SK-N-SH (cell line): ENCODE results near the gene CHD6.

Experiments used
- CTCF ChIP-seq: fragments of 200-600 bp; sonication (generic); IDR thresholded peaks from 2 replicates; pipeline ENCODE4 v1.6.1; 2017; ENCODE audit warnings: antibody characterized with exemption, mild to moderate bottlenecking, moderate library complexity
- EZH2phosphoT487 ChIP-seq: fragments of 200-600 bp; sonication (generic); IDR thresholded peaks from 2 replicates; pipeline ENCODE4 v1.6.1; 2017; ENCODE audit warnings: low read depth, mixed run types, mild to moderate bottlenecking, antibody characterized with exemption, moderate library complexity, borderline replicate concordance
- GABPA ChIP-seq: IDR thresholded peaks from 2 replicates; pipeline ENCODE4 v1.4.0; 2012; ENCODE audit warnings: low read depth, mild to moderate bottlenecking
- JUND ChIP-seq: IDR thresholded peaks from 2 replicates; pipeline ENCODE4 v1.4.0; 2012
- MAX ChIP-seq: IDR thresholded peaks from 2 replicates; pipeline ENCODE4 v1.4.0; 2012; ENCODE audit warnings: low read depth
- RAD21 ChIP-seq: IDR thresholded peaks from 2 replicates; pipeline ENCODE4 v1.6.1; 2012; ENCODE audit warnings: mild to moderate bottlenecking, low read length
- REST ChIP-seq: IDR thresholded peaks from 2 replicates; pipeline ENCODE4 v1.6.1; 2012; ENCODE audit warnings: mild to moderate bottlenecking, low read depth, low read length, moderate library complexity
- SIN3A ChIP-seq: IDR thresholded peaks from 2 replicates; pipeline ENCODE4 v1.6.1; 2012; ENCODE audit warnings: low read depth, mild to moderate bottlenecking, low read length, moderate library complexity, borderline replicate concordance

- TF ChIP-seq GABPA (no peak), CTCF (no peak), JUND (no peak), MAX (no peak), EZH2phosphoT487 (no peak), REST (no peak), RAD21 (no peak), SIN3A (no peak)
Measured at GRCh38 chr20:41386502-41387427, 231.4 kb downstream of the CHD6 start.
